Anterior cingulate cortex (tissue), 58 donors: ENCODE data around the gene LYRM1.

ENCODE experiments used
- DNase-seq, 58 donors: peaks; one replicate each; lab custom pipeline; 2025; lab: John Stamatoyannopoulos, UW

The LYRM1 gene

GRCh38 chr16:20871258-20871657 lies 29.3 kb upstream of the LYRM1 start:
- no peak for DNase-seq

DNA sequence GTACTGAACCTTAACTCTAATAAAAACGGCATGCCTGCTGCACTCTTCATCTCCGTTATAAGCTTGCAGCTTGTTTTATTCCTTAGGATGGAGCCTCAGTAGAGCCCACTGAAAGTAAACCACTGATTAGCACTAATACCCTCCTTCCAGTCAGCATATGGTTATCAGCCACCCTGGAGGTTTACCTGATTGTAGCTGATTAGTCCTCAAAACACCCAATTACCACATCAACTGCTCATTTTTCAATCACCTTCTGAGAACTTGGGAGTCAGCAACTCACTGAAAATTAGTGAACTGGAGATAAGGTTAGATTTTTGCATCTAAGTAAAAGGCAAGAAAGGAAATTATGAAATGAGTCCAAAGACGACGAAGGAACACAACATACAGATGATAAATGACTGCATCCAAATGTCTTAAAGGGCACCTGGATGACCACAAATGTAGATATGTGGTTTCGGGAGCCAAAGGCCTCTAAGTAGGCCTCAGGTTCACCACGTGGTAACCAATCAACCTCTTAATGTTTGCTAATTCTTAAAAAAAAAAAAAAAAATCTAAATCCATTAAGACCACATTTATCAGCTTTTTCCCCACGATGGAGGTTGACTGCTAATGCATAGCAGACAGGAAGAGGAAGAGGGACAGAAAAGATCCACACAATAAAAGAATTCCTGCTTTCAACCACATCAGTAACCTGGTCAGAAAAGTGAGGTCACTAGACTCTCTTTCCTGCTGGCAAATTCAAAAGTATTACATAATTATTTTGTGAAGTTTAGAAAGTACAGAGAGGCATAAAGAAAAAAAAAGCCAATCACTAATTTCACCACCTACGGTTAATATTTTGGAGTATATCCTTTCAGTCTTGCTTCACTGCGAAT lies 28.4 kb upstream of the LYRM1 start:
- DNase-seq, result no peak

- no peak for DNase-seq
These were observed 27.2 kb upstream of the LYRM1 start for GRCh38 chr16:20873331-20873730.

GRCh38 chr16:20874088-20874581 lies 26.4 kb upstream of the LYRM1 start:
- DNase-seq, result no peak

DNA sequence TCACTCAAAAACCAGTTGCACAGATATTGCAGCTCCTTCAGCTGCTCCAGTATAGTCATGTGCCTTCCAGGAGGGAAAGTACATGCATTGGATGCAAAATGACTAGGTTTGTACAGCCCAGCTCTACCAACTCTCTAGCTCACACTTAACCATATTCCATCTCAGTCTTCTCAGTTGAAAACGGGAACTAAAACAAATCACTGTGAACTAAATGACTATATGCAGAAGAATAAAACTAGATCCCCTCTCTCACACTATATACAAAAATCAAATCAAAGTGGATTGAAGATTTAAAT lies 25.3 kb upstream of the LYRM1 start:
- DNase-seq, result peak in 1 of 58 donors; percentile 19

DNA sequence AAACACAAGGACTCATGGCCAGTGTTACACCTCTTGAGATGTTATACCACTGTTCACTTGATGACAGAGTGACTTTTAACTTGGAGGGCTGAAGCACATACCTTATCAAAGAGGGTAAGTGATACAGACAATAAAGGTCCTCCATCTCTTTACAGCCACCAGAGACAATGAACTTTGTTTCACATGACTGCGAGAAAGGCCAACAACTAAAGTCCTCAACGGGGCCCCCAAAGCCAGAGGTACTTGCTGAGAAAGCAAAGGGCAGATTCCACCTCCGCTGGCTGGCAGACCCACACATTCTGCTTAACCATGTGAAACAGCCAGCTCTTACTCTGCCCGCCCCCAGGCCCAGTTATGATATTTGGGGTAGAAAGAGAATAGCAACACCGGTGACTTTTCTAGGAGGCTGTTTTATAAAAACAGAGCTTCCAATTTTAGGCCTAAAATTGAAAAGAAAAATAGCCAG lies 21.9 kb upstream of the LYRM1 start:
- DNase-seq, result no peak

- no peak for DNase-seq
These were observed 21.2 kb upstream of the LYRM1 start for GRCh38 chr16:20879175-20880040.

- DNase-seq, result no peak
These were observed 19.6 kb upstream of the LYRM1 start for GRCh38 chr16:20880867-20881502.

DNA sequence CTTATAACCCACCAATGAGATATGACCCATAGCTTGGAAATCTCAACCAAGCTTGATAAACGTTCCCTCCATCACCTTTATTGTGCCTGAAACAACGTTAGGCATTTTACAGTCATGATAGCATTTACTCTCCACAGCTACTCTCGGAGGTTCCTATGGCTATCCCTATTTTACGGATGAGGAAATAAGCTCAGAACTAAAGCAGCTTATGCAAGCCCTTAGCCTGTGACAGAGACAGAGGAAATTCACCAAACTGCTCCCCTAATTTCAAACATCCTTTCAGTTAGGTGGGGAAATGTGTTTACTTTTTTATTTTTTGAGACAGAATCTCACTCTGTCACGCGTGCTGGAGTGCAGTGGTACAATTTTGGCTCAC lies 19.1 kb upstream of the LYRM1 start:
- no peak for DNase-seq

- DNase-seq, result no peak
These were observed 16.9 kb upstream of the LYRM1 start for GRCh38 chr16:20883554-20884239.

DNA sequence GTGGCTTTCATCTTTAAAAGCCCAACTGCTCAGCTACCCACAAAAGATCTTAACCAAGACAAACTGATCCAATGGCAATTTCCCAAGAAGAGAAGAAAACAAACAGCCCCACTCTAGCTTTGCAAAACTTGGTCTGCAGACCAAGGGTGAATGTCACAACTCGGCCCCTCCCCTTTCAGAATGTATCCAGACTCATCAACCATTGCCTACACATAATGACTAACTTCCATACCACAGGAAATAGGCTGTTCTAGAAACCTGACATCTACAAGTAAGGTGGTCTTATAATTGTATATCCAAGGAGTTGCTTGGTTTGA lies 16.4 kb upstream of the LYRM1 start:
- no peak for DNase-seq

DNA sequence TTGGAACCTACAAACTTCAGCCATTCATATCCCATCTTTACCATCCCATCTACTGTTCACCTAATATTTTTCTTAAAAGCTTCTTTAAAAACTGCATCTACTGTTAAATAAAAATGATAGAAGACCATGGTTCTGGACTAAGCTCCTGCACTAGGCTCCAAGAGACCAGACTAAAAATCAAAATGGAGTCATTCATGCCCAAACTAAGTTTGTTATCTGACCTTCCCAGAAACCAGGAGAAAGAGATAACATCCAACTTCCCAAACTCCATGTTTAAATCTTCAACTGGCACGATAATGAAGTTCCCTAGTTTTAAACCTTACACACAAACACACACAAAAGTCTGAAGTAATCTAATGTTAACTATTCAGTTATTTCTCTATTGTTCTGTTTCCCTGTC lies 14.3 kb upstream of the LYRM1 start:
- DNase-seq, result no peak

GRCh38 chr16:20887207-20887606 lies 13.4 kb upstream of the LYRM1 start:
- no peak for DNase-seq

DNA sequence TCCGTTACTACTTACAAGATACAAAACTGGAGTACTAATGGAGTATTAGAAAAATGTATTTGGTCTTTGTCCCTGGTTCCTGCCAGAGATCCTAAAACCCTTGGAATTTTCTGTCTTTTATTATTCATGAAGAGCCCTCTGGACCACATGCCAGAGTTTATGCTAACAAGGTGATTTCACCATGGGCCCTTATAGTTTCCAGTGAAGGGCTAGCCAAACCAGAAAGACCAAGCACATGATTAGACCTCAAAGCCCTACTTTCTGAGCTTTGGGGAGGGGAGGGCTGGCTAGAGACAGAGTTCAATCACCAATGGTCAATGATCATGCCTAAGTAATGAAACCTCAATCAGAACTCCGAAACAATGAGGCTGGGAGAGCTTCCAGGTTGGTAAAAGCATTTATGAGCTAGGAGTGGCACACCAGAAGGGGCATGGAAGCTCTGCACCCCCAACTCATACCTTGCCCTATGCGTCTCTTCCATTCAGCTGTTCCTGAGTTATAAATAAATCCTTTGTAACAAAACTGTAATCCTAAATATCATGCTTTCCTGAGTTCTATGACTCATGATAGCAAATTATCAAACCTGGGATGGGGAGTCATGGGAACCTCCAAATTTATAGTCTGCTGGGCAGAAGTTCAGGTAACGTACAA lies 10.8 kb upstream of the LYRM1 start:
- no peak for DNase-seq

GRCh38 chr16:20894388-20894787 lies 6.2 kb upstream of the LYRM1 start:
- DNase-seq, result no peak

DNA sequence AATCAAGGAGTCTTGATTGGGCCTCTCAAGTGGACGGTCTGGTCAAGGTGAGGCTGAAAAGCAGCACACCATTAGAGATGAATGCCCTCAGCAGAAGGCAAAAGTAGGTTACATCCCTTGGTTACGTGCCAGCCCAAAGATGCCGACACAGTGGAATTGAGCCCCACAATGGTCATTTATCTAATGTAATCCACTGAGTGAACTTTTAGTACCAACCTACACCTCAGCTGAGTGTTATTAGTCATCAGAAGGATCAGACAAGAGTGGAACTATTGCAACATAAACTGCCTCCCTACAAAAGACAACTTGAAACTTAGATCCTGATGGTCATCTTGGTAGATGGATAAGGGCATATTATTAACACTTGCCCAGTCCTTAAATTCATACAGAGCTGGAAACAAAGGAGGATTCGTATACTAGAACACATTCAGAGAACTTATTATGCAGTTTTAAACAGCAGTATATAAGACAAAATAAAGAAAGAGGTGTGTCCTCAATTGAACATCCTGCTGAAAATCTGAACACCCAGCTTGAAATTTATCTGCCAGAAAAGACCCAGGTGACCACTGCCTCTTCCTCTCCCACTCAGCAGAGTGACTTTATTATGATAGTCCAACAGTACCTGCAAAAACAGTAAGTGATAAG lies 3.2 kb upstream of the LYRM1 start:
- DNase-seq, result peak in 2 of 58 donors; percentile 6 to 20

GRCh38 chr16:20897922-20898321 lies 2.6 kb upstream of the LYRM1 start:
- DNase-seq, result no peak

GRCh38 chr16:20899071-20899470 lies 1.5 kb upstream of the LYRM1 start:
- peak in 1 of 58 donors; percentile 19 for DNase-seq

- DNase-seq, result peak in 11 of 58 donors; percentile 38 to 64 (median 53)
These were observed 883 bp upstream of the LYRM1 start for GRCh38 chr16:20899477-20900298.
